ENCODE data around the gene CENPF.

CENPF gene

DNA sequence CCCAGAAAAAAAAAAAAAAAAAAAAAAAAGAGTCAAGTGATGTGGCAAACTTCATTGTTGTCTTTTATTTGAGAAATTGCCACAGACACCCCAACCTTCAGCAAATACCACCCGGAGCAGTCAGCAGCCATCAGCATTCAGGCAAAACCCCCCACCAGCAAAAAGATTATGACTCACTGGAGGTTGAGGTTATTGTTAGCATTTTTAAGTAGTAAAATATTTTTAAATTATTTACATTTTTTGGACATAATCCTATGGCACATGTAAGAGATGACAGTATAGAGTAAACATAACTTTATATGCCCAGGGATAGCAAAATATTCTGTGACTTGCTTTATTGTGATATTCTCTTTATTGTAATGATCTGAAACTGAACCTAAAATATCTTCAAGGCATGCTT is 95.6 kb downstream of the CENPF start:
- no peak overlapping the region for H3K4me3 ChIP-seq (ENCODE audit: low read depth, low read length)

DNA sequence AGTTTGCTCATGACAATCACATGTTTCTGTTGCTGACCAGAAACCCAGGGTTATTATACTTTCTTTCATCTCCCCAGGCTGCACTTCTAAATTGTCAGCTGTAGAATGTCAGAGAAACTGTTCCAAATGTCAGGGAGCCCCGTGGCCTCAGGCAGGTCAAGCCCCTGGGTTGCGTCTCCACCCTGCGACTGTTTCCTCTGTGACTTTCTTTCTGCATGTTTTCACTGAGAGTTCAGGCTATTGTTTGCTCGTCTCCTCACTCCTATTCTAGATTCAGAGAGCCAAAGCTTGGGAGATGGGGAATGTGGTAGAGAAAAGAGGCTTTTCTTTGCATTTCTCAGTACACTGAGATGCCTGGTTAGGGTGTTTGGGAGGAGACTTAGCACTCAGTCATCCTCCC is 97.4 kb downstream of the CENPF start:
- no peak overlapping the region for H3K4me3 ChIP-seq (ENCODE audit: low read depth, low read length)

DNA sequence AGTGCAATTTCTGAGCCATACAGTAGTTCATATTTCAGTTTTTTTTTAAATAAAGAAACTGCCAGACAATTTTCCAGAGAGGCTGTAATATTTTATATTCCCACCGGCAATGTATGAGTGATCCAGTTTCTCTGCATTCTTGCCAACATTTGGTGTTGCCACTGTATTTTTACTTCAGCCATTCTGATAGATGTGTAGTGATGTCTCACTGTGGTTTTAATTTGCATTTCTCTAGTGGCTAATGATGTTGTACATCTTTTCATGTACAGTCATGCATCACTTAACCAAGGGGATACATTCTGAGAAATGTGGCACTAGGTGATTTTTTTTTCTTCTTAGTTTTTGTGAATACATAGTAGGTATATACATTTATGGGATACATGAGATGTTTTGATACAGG is 99.6 kb downstream of the CENPF start:
- H3K4me3 ChIP-seq (ENCODE audit: low read depth, low read length) = no peak overlapping the region

DNA sequence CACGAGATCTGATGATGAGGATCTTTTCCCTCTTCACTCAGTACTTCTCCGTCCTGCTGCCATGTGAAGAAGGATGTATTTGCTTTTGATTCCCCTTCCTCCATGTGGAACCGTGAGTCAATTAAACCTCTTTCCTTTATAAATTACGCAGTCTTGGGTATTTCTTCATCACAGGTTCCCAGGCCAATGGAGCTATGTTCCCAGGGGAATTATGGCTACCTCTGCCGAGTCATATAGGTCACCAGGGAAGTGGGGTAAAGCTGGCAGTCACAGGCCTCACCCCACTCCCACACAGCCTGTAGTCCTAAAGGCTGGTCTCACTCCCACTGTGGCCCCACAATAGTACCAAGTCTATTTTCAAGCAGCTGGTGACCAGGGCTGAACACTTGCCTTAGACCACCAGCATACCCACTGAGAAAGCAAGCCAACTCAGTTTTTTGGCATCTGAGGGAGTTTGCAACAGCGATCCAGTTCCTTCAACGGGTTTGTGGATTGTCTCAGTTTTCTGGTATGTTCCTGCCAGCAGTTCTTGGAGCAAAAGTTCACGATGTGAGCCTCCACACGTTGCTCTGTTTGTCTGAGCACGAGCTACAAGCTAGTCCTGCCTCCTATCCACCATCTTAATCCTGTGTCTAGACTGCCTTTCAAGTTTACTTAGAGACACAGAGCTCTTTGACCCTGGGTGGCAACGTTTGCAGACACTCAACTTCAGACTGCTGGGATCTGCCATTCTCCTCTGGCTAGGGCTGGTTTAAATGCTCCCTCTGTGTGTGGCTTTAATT is 104.5 kb downstream of the CENPF start:
- H3K4me3 ChIP-seq (ENCODE audit: low read depth, low read length) = no peak overlapping the region

DNA sequence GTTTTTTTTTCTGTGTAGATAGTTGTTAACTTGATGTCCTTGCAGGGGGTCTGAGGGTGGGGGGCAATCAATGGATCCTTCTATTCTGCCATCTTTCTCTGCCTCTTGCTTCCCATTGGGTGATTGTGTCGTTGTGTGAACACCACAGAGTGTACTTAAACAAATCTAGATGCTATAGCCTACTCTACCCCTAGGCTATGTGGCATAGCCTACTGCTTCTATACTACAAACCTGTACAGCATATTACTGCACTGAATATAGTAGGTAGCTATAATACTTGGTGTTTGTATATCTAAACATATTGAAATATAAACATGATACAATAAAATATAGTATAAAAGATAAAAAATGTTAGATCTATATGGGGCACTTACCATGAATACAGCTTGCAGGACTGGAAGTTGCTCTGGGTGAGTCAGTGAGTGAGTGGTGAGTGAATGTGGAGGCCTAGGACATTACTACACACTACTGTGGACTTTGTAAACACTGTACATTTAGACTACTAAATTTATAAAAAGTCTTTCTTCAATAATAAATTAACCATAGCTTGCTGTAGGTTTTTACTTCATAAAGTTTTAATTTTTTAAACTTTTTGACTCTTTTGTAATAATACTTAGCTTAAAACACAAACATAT is 105.4 kb downstream of the CENPF start:
- H3K4me3 ChIP-seq (ENCODE audit: low read depth, low read length) = no peak overlapping the region

DNA sequence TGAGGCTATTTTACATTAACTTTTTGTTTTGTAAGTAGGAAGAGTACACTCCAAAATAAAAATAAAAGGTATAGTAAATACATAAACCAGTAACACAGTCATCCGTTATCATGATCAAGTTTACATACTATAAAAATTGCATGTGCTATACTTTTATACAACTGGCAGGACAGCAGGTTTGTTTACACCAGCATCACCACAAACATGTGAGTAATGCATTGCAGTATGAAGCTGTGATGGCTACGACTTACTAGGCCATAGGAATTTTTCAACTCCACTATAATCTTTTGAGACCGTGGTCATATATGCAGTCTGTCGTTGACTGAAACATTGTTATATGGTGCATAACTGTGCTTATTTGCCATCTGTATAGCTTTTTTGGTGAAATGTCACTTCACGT is 106.2 kb downstream of the CENPF start:
- H3K4me3 ChIP-seq (ENCODE audit: low read depth, low read length) = no peak overlapping the region

DNA sequence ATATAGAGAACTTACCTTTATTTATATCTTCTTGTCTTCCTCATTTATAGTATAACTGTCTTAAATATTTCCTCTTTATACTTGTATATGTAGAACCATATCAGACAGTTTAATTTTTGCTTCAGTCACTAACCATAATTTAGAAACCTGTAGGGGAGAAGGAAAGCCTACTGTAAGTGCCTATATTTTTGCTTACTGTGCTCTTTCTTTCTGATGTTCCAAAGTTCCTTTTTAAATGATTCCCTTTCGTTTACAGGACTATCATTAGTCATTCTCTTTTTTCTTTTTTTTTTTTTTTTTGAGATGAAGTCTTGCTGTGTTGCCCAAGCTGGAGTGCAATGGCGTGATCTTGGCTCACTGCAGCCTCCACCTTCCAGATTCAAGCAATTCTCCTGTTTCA is 109.7 kb downstream of the CENPF start:
- no peak overlapping the region for H3K4me3 ChIP-seq (ENCODE audit: low read depth, low read length)

Measured in iPS-11a (cell line).